Measurements from ENCODE around the gene EMP3.

EMP3 gene

DNA sequence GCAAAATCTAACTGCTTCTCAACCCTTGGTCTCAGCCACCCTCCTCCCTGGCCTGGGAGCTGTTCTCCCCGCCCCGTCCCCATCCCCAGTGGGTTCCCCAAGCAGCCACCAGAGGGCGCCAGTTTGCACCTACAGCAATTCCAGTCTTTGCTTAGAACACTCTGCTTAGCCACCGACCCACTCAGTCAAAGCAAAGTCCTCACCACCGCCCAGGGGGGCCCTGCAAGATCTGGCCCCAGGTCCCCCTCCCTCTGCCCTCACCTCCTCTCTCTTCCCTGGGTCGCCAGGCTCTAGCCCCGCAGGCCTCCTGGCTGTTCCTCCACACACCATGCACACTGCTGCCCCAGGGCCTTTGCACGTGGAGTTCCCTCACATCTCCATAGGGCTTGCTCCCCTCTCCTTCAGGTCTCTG is 26.0 kb downstream of the EMP3 start:
- no peak for TF ChIP-seq EZH2phosphoT487 (IDR thresholded peaks at IDR 0.05; ENCODE audit: low read depth)
- TF ChIP-seq, protein P1, sequence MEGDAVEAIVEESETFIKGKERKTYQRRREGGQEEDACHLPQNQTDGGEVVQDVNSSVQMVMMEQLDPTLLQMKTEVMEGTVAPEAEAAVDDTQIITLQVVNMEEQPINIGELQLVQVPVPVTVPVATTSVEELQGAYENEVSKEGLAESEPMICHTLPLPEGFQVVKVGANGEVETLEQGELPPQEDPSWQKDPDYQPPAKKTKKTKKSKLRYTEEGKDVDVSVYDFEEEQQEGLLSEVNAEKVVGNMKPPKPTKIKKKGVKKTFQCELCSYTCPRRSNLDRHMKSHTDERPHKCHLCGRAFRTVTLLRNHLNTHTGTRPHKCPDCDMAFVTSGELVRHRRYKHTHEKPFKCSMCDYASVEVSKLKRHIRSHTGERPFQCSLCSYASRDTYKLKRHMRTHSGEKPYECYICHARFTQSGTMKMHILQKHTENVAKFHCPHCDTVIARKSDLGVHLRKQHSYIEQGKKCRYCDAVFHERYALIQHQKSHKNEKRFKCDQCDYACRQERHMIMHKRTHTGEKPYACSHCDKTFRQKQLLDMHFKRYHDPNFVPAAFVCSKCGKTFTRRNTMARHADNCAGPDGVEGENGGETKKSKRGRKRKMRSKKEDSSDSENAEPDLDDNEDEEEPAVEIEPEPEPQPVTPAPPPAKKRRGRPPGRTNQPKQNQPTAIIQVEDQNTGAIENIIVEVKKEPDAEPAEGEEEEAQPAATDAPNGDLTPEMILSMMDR (IDR thresholded peaks at IDR 0.05; ENCODE audit: low read depth, low read length) = peak; percentile 92
- Histone ChIP-seq H3K4me1 (ENCODE audit: low read length) (no peaks in the 10 kb centered on the region), H3K27me3 (ENCODE audit: low read depth, low read length) (no peaks in the 10 kb centered on the region), H3K4me2 (ENCODE audit: low read length) (no peak overlapping the region), H3K9me3 (ENCODE audit: insufficient read depth, low read length) (no peaks in the 10 kb centered on the region), H3K9ac (ENCODE audit: low read length) (no peak overlapping the region), H3K79me2 (ENCODE audit: low read length) (no peaks in the 10 kb centered on the region), H3K36me3 (replicated peaks; ENCODE audit: low read depth, low read length) (no peaks in the 10 kb centered on the region), H3K4me3 (ENCODE audit: low read length) (no peak overlapping the region), H2AFZ (ENCODE audit: low read depth, low read length) (no peak overlapping the region), H4K20me1 (ENCODE audit: insufficient read depth, low read length) (no peaks in the 10 kb centered on the region), H3K27ac (ENCODE audit: low read length) (no peak overlapping the region)

DNA sequence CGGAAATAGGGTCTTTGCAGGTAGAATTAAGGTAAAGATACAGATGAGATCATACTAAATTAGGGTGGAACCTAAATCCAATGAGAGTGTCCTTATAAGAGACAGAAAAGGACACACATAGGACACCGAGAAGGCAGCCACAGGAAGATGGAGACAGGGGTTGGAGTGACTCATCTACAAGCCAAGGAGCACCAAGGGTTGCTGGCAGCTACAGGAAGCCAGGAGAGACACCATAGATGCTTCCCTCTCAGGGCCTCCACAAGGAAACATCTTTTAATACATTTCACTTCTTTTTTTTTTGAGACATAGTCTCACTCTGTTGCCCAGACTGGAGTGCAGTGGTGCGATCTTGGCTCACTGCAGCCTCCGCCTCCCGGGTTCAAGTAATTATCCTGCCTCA is 28.3 kb downstream of the EMP3 start:
- H3K4me1 ChIP-seq (ENCODE audit: low read length) = no peaks in the 10 kb centered on the region
- no peak overlapping the region for H3K4me2 ChIP-seq (ENCODE audit: low read length)
- no peaks in the 10 kb centered on the region for H3K9me3 ChIP-seq (ENCODE audit: insufficient read depth, low read length)
- no peak overlapping the region for H3K27ac ChIP-seq (ENCODE audit: low read length)
- H4K20me1 ChIP-seq (ENCODE audit: insufficient read depth, low read length) = no peaks in the 10 kb centered on the region
- peaks cover 2% of the 10 kb centered on the region for H3K36me3 ChIP-seq (replicated peaks; ENCODE audit: low read depth, low read length)
- H3K4me3 ChIP-seq (ENCODE audit: low read length) = no peak overlapping the region
- H3K27me3 ChIP-seq (ENCODE audit: low read depth, low read length) = no peaks in the 10 kb centered on the region
- no peak overlapping the region for H3K9ac ChIP-seq (ENCODE audit: low read length)
- TF ChIP-seq EZH2phosphoT487 (IDR thresholded peaks at IDR 0.05; ENCODE audit: low read depth) = no peak
- TF ChIP-seq, protein P1 (IDR thresholded peaks at IDR 0.05; ENCODE audit: low read depth, low read length) = no peak
- H3K79me2 ChIP-seq (ENCODE audit: low read length) = no peaks in the 10 kb centered on the region
- H2AFZ ChIP-seq (ENCODE audit: low read depth, low read length) = no peak overlapping the region

DNA sequence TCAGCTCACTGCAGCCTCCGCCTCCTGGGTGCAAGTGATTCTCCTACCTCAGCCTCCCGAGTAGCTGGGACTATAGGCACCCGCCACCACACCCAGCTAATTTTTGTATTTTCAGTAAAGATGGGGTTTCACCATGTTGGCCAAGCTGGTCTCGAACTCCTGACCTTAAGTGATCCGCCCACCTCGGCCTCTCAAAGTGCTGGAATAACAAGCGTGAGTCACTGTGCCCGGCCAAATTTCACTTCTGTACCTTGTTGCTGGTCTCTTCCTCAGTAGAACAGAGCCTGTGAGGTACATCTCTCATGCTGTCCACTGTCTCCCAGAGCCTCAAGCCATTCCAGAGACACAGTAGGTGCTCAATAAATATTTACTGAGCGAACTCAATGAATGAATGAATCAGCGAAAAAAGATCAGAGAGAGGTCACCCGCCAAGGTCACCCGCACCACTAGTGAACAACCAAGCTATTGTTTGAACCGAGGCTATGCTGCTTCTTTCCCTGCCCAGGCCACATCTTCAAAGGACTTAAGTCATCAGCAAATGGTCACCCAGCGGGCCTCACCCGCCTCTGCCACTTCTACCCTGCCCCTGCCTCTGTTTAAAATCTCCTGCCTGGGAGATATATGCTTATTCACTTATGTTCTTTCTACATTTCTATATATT is 29.1 kb downstream of the EMP3 start:
- H3K9ac ChIP-seq (ENCODE audit: low read length) = no peak overlapping the region

DNA sequence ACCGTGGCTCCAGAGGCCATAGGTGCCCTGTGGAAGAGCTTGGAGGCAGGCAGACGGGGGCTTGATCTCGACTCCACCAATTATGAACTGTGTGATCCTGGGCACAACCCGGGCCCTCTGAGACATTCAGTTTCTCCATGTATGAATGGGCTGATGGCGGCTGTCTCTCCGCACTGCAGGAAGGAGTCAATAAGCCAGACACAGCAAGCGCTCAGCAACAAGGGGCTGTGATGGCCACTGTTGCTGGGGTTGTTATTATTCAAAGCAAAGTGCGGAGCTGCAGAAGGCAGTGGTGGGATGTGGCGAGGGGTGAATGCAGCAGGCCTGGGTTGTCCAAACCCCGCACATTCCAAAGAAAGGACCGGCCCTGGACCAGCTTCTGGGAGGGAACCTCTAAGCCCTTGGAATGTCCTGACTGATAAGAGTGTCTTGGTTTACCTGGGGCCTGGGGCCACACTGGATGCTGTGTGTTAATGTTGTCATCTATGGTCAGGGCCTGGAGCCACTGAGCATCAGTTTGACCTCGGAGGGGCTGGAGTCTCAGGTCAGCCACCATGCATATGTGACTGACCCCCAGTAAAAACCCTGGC is 30.1 kb downstream of the EMP3 start:
- Histone ChIP-seq H3K4me2 (ENCODE audit: low read length) (no peak overlapping the region), H2AFZ (ENCODE audit: low read depth, low read length) (no peak overlapping the region), H3K79me2 (ENCODE audit: low read length) (no peaks in the 10 kb centered on the region), H3K36me3 (replicated peaks; ENCODE audit: low read depth, low read length) (peaks cover 2% of the 10 kb centered on the region), H3K27me3 (ENCODE audit: low read depth, low read length) (no peaks in the 10 kb centered on the region), H3K27ac (ENCODE audit: low read length) (no peak overlapping the region), H4K20me1 (ENCODE audit: insufficient read depth, low read length) (no peaks in the 10 kb centered on the region), H3K4me1 (ENCODE audit: low read length) (no peaks in the 10 kb centered on the region), H3K9ac (ENCODE audit: low read length) (no peak overlapping the region), H3K4me3 (ENCODE audit: low read length) (no peak overlapping the region), H3K9me3 (ENCODE audit: insufficient read depth, low read length) (no peaks in the 10 kb centered on the region)
- TF ChIP-seq, protein P1 (IDR thresholded peaks at IDR 0.05; ENCODE audit: low read depth, low read length) = no peak
- TF ChIP-seq EZH2phosphoT487 (IDR thresholded peaks at IDR 0.05; ENCODE audit: low read depth) = no peak

More for the DNA sequence above, 29.1 kb downstream of the EMP3 start:
- Histone ChIP-seq H3K79me2 (ENCODE audit: low read length) (no peaks in the 10 kb centered on the region), H3K4me2 (ENCODE audit: low read length) (no peak overlapping the region), H3K4me3 (ENCODE audit: low read length) (no peak overlapping the region), H3K27me3 (ENCODE audit: low read depth, low read length) (no peaks in the 10 kb centered on the region), H4K20me1 (ENCODE audit: insufficient read depth, low read length) (no peaks in the 10 kb centered on the region), H2AFZ (ENCODE audit: low read depth, low read length) (no peak overlapping the region), H3K4me1 (ENCODE audit: low read length) (no peaks in the 10 kb centered on the region), H3K9me3 (ENCODE audit: insufficient read depth, low read length) (no peaks in the 10 kb centered on the region), H3K27ac (ENCODE audit: low read length) (no peak overlapping the region), H3K36me3 (replicated peaks; ENCODE audit: low read depth, low read length) (peaks cover 2% of the 10 kb centered on the region)
- TF ChIP-seq EZH2phosphoT487 (IDR thresholded peaks at IDR 0.05; ENCODE audit: low read depth) = no peak
- TF ChIP-seq, protein P1 (IDR thresholded peaks at IDR 0.05; ENCODE audit: low read depth, low read length) = no peak

Data from OCI-LY3 (cell line).